ENCODE data around the gene SDR39U1. TPM values are rescaled to one million over a fixed set of nuclear protein-coding genes. Genes with fewer than 3 reads are reported as not detected.

The SDR39U1 gene
- 8.1 and 9.6 TPM in 2 replicates for total RNA-seq

GRCh38 chr14:24442240-24443052 is at the start of gene SDR39U1:
SDR39U1 (minus strand) TSS chr14:24442776; CDS start chr14:24442769, 7 bp downstream.

DNA sequence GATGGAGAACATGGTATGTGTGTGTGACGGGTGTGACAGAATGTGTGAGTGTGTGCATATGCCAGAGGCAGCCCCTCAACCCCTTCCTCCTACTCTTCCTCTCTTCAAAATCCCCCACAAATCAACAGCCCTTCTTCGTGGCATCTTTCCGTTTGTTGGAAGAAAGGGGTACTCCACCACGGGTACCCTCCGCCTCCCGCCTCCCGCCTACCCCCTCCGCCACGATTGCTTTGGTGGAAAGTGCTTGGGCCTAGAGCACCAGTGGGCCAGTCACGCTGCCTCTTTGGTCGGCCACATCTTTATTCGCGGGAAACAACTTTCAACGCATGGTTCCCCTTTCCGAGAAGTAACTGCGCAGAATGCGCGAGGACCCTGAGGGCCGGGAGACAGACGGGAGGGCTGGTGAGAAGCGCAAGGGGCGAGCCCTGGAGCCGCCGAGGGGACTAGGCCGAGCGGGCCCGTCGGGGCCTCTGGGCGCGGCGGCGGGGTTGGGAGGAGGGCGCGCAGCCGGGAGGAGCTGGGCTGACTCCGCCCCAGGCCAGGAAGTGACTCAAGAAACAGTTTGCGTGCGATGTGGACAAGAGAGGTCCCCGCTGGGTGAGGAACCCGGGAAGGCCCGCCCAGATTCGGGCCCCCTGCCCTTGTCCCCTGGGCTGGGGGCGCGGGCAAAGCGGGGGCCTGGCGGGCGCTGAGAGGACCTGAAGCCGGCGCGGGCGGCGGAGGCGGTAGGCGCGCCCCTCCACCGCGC is 13.0 kb downstream of the SDR39U1 start, which contains the start of the genes CBLN3 and KHNYN:
Gene CBLN3, minus strand, starts transcription at position 274 of the 748 bp plus-strand sequence. CDS start 614 bp downstream, outside the sequence.
Gene KHNYN, plus strand, starts transcription at position 560 of the 748 bp plus-strand sequence. CDS start 777 bp downstream, outside the sequence.

GRCh38 chr14:24398653-24399446 is 43.7 kb downstream of the SDR39U1 start, which contains the start of gene NYNRIN:
NYNRIN (plus strand) TSS chr14:24399003; CDS start chr14:24399247, 244 bp downstream.

Other genes with a start within 250 kb of the SDR39U1 start
- gene TM9SF1, start 247.3 kb downstream of the SDR39U1 start, total RNA-seq = 48.7 and 71.6 TPM in 2 replicates
- not detected in 2 replicates for gene TSSK4, start 237.1 kb downstream of the SDR39U1 start, total RNA-seq
- gene CHMP4A, start 229.3 kb downstream of the SDR39U1 start, total RNA-seq = 28.3 and 54.1 TPM in 2 replicates
- 16.9 and 28.1 TPM in 2 replicates for gene MDP1, start 226.7 kb downstream of the SDR39U1 start, total RNA-seq
- 201 and 492 TPM in 2 replicates for gene NEDD8, start 210.4 kb downstream of the SDR39U1 start, total RNA-seq
- 81.2 and 135 TPM in 2 replicates for gene GMPR2, start 209.8 kb downstream of the SDR39U1 start, total RNA-seq
- 58.2 and 60.7 TPM in 2 replicates for gene TINF2, start 200.2 kb downstream of the SDR39U1 start, total RNA-seq
- gene TGM1, start 179.6 kb downstream of the SDR39U1 start, total RNA-seq = 0.65 and 0.91 TPM in 2 replicates
- gene RABGGTA, start 171.2 kb downstream of the SDR39U1 start, total RNA-seq = 13.2 and 27.3 TPM in 2 replicates
- gene DHRS1, start 143.0 kb downstream of the SDR39U1 start, total RNA-seq = 3.6 and 19.0 TPM in 2 replicates
- 22.4 and 26.6 TPM in 2 replicates for gene NOP9, start 142.9 kb downstream of the SDR39U1 start, total RNA-seq
- 0.32 and 3.2 TPM in 2 replicates for gene CIDEB, start 134.8 kb downstream of the SDR39U1 start, total RNA-seq
- 2.6 and 5.0 TPM in 2 replicates for gene LTB4R2, start 132.6 kb downstream of the SDR39U1 start, total RNA-seq
- gene LTB4R, start 131.3 kb downstream of the SDR39U1 start, total RNA-seq = 0.65 and 3.0 TPM in 2 replicates
- gene ADCY4, start 107.7 kb downstream of the SDR39U1 start, total RNA-seq = 20.1 and 36.6 TPM in 2 replicates
- gene RIPK3, start 102.8 kb downstream of the SDR39U1 start, total RNA-seq = 5.5 and 6.7 TPM in 2 replicates
- gene NFATC4, start 74.6 kb downstream of the SDR39U1 start, total RNA-seq = 21.8 and 25.1 TPM in 2 replicates
- gene NYNRIN, start 43.8 kb downstream of the SDR39U1 start, total RNA-seq = 12.2 and 14.3 TPM in 2 replicates
- 0.32 and 0.76 TPM in 2 replicates for gene CBLN3, start 13.1 kb downstream of the SDR39U1 start, total RNA-seq
- gene KHNYN, start 12.8 kb downstream of the SDR39U1 start, total RNA-seq = 62.0 and 71.4 TPM in 2 replicates
- gene CMA1, start 65.5 kb upstream of the SDR39U1 start, total RNA-seq = not detected in 2 replicates
- not detected in 2 replicates for gene CTSG, start 133.5 kb upstream of the SDR39U1 start, total RNA-seq
- gene GZMH, start 166.9 kb upstream of the SDR39U1 start, total RNA-seq = not detected in 2 replicates
- not detected in 2 replicates for gene GZMB, start 191.4 kb upstream of the SDR39U1 start, total RNA-seq